HepG2 (cell line): ENCODE measurements around the gene CD300LF. TPM values are rescaled to one million over a fixed set of nuclear protein-coding genes. Genes with fewer than 3 reads are reported as not detected.

ENCODE experiments used
- ATRX ChIP-seq: sonication (generic); formaldehyde crosslinking; IDR thresholded peaks from 2 replicates; pipeline ENCODE4 v1.4.0; 2020; ENCODE audit warnings: missing genetic modification reagents, borderline replicate concordance
- ERF ChIP-seq: IDR thresholded peaks from 2 replicates; pipeline ENCODE4 v1.6.1; 2018; ENCODE audit warnings: missing biosample characterization, missing genetic modification reagents
- HDAC1 ChIP-seq: sonication (generic); formaldehyde crosslinking; IDR thresholded peaks from 2 replicates; pipeline ENCODE4 v1.5.1; 2020; ENCODE audit warnings: mild to moderate bottlenecking, missing genetic modification reagents
- HNRNPK ChIP-seq: fragments of 200-400 bp; formaldehyde crosslinking; IDR thresholded peaks from 2 replicates; pipeline ENCODE4 v1.6.1; 2018; ENCODE audit warnings: low read length, low read depth, moderate library complexity, mild to moderate bottlenecking; ENCODE audit not compliant: poor library complexity, severe bottlenecking
- LBX2 ChIP-seq: sonication (generic); formaldehyde crosslinking; IDR thresholded peaks from 2 replicates; pipeline ENCODE4 v1.5.0; 2020; ENCODE audit warnings: missing genetic modification reagents, mild to moderate bottlenecking, borderline replicate concordance
- MXD4 ChIP-seq: IDR thresholded peaks from 2 replicates; pipeline ENCODE4 v1.6.1; 2016; ENCODE audit warnings: mild to moderate bottlenecking, missing biosample characterization, missing genetic modification reagents
- SRF ChIP-seq: IDR thresholded peaks from 2 replicates; pipeline ENCODE4 v1.6.1; 2011; ENCODE audit warnings: mild to moderate bottlenecking, low read depth, low read length, moderate library complexity
- THAP7 ChIP-seq: sonication (generic); formaldehyde crosslinking; IDR thresholded peaks from 2 replicates; pipeline ENCODE4 v1.8.1; 2023; ENCODE audit warnings: mild to moderate bottlenecking, missing genetic modification reagents
- ZFP90 ChIP-seq: sonication (generic); formaldehyde crosslinking; IDR thresholded peaks from 2 replicates; pipeline ENCODE4 v1.8.0; 2022; ENCODE audit warnings: missing genetic modification reagents, mild to moderate bottlenecking, inconsistent platforms, borderline replicate concordance
- ZFYVE20 ChIP-seq: sonication (generic); formaldehyde crosslinking; IDR thresholded peaks from 2 replicates; pipeline ENCODE4 v1.8.0; 2023; ENCODE audit warnings: low read depth, mild to moderate bottlenecking, moderate library complexity, missing genetic modification reagents, borderline replicate concordance
- ZNF10 ChIP-seq: sonication (generic); formaldehyde crosslinking; IDR thresholded peaks from 2 replicates; pipeline ENCODE4 v1.4.0; 2020; ENCODE audit warnings: mild to moderate bottlenecking, low read depth, missing genetic modification reagents, borderline replicate concordance
- ZNF143 ChIP-seq: sonication (generic); formaldehyde crosslinking; IDR thresholded peaks from 2 replicates; pipeline ENCODE4 v1.4.0; 2020; ENCODE audit warnings: missing genetic modification reagents
- ZNF256 ChIP-seq: sonication (generic); formaldehyde crosslinking; conservative IDR thresholded peaks from 2 replicates; pipeline ENCODE4 v1.4.0; 2020; ENCODE audit warnings: missing genetic modification reagents
- ZNF609 ChIP-seq: sonication (generic); formaldehyde crosslinking; IDR thresholded peaks from 2 replicates; pipeline ENCODE4 v1.4.0; 2020; ENCODE audit warnings: mild to moderate bottlenecking, missing genetic modification reagents, borderline replicate concordance
- ZNF713 ChIP-seq: sonication (generic); formaldehyde crosslinking; IDR thresholded peaks from 2 replicates; pipeline ENCODE4 v1.4.0; 2020; ENCODE audit warnings: mild to moderate bottlenecking, missing genetic modification reagents
- ZNF761 ChIP-seq: sonication (generic); formaldehyde crosslinking; conservative IDR thresholded peaks from 2 replicates; pipeline ENCODE4 v1.4.0; 2020; ENCODE audit warnings: mild to moderate bottlenecking, missing genetic modification reagents
- polyA plus RNA-seq, 8 experiments: library from polyadenylated mRNA; depleted of rRNA in 3 of 8; stranded (reverse) in 7 of 8; unstranded in 1 of 8; fragments of >200 nt; fragmentation: Illumina TruSeq in 4 of 8; extraction: Trizol in 4 of 8; gene quantifications; 2 replicates each; pipeline versions ENCODE4 v1.2.1 to v1.2.3, GENCODE V29; 2011 to 2016; ENCODE audit warnings: low read depth in 4 of 8, missing spikeins in 1 of 8, mixed read lengths in 1 of 8; ENCODE audit not compliant: insufficient read depth in 1 of 8
- total RNA-seq, 5 experiments: library from RNA; depleted of rRNA; stranded (reverse); fragments of >200 nt; fragmentation: Illumina TruSeq; extraction: Trizol; gene quantifications; 2 replicates each; pipeline ENCODE4 v1.2.3, GENCODE V29; 2016; ENCODE audit warnings: low read depth in 1 of 5
- TF ChIP-seq, protein P1 (sequence below): sonication (generic); formaldehyde crosslinking; IDR thresholded peaks from 2 replicates; pipeline ENCODE4 v1.8.0; 2022; ENCODE audit warnings: low read depth, missing genetic modification reagents
- TF ChIP-seq, protein P2 (sequence below): sonication (generic); formaldehyde crosslinking; IDR thresholded peaks from 2 replicates; pipeline ENCODE4 v1.5.0; 2020; ENCODE audit warnings: mild to moderate bottlenecking, missing genetic modification reagents

The CD300LF gene
- total and polyA plus RNA-seq, 2 of the 13 experiments (the other 11 are each of a cell fraction or from before 2014, with no cell fraction given) = not detected

GRCh38 chr17:74744714-74745547, 32.2 kb upstream of the CD300LF start (continued):
- no peak for TF ChIP-seq ATRX (CRISPR knock-in tag)
- no peak for TF ChIP-seq ZNF713
- TF ChIP-seq, protein P1, sequence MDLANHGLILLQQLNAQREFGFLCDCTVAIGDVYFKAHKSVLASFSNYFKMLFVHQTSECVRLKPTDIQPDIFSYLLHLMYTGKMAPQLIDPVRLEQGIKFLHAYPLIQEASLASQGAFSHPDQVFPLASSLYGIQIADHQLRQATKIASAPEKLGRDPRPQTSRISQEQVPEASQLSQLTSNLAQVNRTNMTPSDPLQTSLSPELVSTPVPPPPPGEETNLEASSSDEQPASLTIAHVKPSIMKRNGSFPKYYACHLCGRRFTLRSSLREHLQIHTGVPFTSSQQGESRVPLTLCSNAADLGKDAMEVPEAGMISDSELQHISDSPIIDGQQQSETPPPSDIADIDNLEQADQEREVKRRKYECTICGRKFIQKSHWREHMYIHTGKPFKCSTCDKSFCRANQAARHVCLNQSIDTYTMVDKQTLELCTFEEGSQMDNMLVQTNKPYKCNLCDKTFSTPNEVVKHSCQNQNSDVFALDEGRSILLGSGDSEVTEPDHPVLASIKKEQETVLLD (CRISPR knock-in tag) = no peak
- TF ChIP-seq ERF (CRISPR knock-in tag) = peak; percentile 77
- TF ChIP-seq SRF = 0 out of 2 replicates have a peak, but pooled peaks have one; percentile 23
- no peak for TF ChIP-seq ZNF10 (CRISPR knock-in tag)
- no peak for TF ChIP-seq HNRNPK
- no peak for TF ChIP-seq ZFYVE20
- TF ChIP-seq THAP7 = no peak
- TF ChIP-seq ZNF143 (CRISPR knock-in tag) = no peak
- no peak for TF ChIP-seq LBX2 (CRISPR knock-in tag)
- TF ChIP-seq ZNF761 = peak; percentile 67; the same call in 1 of the 2 replicates
- TF ChIP-seq ZNF609 (CRISPR knock-in tag) = no peak
- TF ChIP-seq ZFP90 (CRISPR knock-in tag) = peak; percentile 78; the same call in 1 of the 2 replicates
- TF ChIP-seq, protein P2, sequence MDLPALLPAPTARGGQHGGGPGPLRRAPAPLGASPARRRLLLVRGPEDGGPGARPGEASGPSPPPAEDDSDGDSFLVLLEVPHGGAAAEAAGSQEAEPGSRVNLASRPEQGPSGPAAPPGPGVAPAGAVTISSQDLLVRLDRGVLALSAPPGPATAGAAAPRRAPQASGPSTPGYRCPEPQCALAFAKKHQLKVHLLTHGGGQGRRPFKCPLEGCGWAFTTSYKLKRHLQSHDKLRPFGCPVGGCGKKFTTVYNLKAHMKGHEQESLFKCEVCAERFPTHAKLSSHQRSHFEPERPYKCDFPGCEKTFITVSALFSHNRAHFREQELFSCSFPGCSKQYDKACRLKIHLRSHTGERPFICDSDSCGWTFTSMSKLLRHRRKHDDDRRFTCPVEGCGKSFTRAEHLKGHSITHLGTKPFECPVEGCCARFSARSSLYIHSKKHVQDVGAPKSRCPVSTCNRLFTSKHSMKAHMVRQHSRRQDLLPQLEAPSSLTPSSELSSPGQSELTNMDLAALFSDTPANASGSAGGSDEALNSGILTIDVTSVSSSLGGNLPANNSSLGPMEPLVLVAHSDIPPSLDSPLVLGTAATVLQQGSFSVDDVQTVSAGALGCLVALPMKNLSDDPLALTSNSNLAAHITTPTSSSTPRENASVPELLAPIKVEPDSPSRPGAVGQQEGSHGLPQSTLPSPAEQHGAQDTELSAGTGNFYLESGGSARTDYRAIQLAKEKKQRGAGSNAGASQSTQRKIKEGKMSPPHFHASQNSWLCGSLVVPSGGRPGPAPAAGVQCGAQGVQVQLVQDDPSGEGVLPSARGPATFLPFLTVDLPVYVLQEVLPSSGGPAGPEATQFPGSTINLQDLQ (CRISPR knock-in tag) = no peak
- TF ChIP-seq ZNF256 (CRISPR knock-in tag) = no peak; the same call in 1 of the 2 replicates
- peak; percentile 50; the same call in 1 of the 2 replicates for TF ChIP-seq MXD4 (CRISPR knock-in tag)
- TF ChIP-seq HDAC1 (CRISPR knock-in tag) = no peak
